ENCODE measurements around the gene SLC9A6. TPM values are rescaled to one million over a fixed set of nuclear protein-coding genes. Genes with fewer than 3 reads are reported as not detected.

Gene SLC9A6
- total RNA-seq, 1 experiment from 2014 or later = 21.7 TPM

DNA sequence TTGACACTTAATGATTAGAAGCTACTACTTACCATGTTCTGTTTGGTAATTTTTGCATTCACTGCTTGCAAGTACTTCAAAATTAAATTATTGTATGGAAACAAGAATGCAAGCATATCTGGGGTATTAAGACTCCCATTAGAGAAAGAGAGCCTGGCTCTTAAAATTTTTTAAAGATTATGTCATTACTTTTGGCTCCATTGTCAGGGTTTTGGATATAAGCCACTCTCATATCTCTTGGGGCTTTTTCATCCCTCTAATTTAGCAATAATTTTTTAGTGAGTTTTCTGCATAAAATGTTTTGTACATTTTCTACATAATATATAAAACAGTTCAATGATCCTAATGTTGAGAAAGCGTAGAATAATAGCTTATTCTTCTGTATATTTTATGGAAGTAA is 49.4 kb downstream of the SLC9A6 start:
- Mint-ChIP-seq H3K4me3 (ENCODE audit: low read depth, unreplicated experiment) (no peak overlapping the region), H3K9me3 (ENCODE audit: low read depth, unreplicated experiment) (no peaks in the 10 kb centered on the region), H3K36me3 (ENCODE audit: insufficient read depth, unreplicated experiment) (no peaks in the 10 kb centered on the region), H3K27me3 (ENCODE audit: unreplicated experiment) (no peaks in the 10 kb centered on the region), H3K4me1 (ENCODE audit: low read depth, unreplicated experiment) (no peaks in the 10 kb centered on the region), H3K27ac (ENCODE audit: unreplicated experiment) (no peak overlapping the region)
- intact Hi-C loops (cut with micrococcal nuclease; ENCODE audit: unreplicated experiment) = loop anchor here (5.0 kb wide), 1 partner anchor 407 kb away; no protein-coding TSS in a partner anchor
- BruUV-seq (replicated peaks) = no TSS peak
- DNase-seq = no peak
- CTCF ChIA-PET = interaction anchor here (0.6 kb wide), 1 partner anchor 497 kb away, joined by 3 read pairs; the partner anchor contains the start of gene VGLL1
- TF ChIP-seq, protein P1, sequence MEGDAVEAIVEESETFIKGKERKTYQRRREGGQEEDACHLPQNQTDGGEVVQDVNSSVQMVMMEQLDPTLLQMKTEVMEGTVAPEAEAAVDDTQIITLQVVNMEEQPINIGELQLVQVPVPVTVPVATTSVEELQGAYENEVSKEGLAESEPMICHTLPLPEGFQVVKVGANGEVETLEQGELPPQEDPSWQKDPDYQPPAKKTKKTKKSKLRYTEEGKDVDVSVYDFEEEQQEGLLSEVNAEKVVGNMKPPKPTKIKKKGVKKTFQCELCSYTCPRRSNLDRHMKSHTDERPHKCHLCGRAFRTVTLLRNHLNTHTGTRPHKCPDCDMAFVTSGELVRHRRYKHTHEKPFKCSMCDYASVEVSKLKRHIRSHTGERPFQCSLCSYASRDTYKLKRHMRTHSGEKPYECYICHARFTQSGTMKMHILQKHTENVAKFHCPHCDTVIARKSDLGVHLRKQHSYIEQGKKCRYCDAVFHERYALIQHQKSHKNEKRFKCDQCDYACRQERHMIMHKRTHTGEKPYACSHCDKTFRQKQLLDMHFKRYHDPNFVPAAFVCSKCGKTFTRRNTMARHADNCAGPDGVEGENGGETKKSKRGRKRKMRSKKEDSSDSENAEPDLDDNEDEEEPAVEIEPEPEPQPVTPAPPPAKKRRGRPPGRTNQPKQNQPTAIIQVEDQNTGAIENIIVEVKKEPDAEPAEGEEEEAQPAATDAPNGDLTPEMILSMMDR (IDR thresholded peaks at IDR 0.05; ENCODE audit: unreplicated experiment) = no peak

DNA sequence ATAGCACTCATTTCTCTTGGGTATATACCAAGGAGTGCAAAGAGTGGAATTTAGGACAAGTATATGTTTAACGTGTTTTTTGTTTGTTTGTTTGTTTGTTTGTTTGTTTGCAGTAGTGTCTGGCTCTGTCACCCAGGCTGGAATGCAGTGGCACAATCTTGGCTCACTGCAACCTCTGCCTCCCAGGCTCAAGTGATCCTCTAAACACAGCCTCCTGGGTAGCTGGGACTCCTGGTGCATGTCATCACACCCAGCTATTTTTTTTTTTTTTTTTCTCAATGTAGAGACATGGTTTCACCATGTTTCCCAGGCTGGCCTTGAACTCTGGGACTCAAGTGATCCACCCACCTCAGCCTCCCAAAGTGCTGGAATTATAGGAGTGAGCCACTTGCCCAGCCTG is 50.4 kb downstream of the SLC9A6 start:
- Mint-ChIP-seq H3K36me3 (ENCODE audit: insufficient read depth, unreplicated experiment) (no peaks in the 10 kb centered on the region), H3K4me3 (ENCODE audit: low read depth, unreplicated experiment) (no peak overlapping the region), H3K27ac (ENCODE audit: unreplicated experiment) (no peak overlapping the region), H3K27me3 (ENCODE audit: unreplicated experiment) (no peaks in the 10 kb centered on the region), H3K4me1 (ENCODE audit: low read depth, unreplicated experiment) (no peaks in the 10 kb centered on the region), H3K9me3 (ENCODE audit: low read depth, unreplicated experiment) (no peaks in the 10 kb centered on the region)
- BruUV-seq (replicated peaks) = no TSS peak
- TF ChIP-seq, protein P1 (IDR thresholded peaks at IDR 0.05; ENCODE audit: unreplicated experiment) = no peak
- DNase-seq = no peak
- CTCF ChIA-PET = interaction anchor here (0.6 kb wide), 2 partner anchors 85 to 138 kb away, joined by 3 to 4 read pairs; no protein-coding TSS in a partner anchor
- intact Hi-C loops (cut with micrococcal nuclease; ENCODE audit: unreplicated experiment) = loop anchor here (5.0 kb wide), 1 partner anchor 408 kb away; no protein-coding TSS in a partner anchor

DNA sequence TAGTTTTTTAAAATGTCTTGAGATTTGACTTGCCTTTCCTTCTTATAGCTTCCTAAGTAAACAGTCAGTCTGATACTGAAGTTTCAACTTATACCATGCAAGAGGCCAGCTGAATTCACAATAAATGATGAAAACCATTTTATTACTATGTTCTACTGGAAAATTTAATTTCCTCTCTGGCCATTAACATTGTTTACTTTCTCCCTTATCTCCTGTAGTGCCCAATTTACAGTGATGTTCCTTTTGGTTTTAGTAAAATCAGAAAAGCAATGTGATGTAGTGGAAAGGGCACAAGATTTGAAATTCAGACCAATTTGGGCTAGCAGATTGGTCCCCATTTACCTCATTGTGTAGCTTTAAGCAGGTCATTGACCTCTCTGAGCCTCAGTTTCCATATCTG is 54.2 kb downstream of the SLC9A6 start:
- Mint-ChIP-seq H3K36me3 (ENCODE audit: insufficient read depth, unreplicated experiment) (no peaks in the 10 kb centered on the region), H3K4me1 (ENCODE audit: low read depth, unreplicated experiment) (no peaks in the 10 kb centered on the region), H3K27me3 (ENCODE audit: unreplicated experiment) (no peaks in the 10 kb centered on the region), H3K4me3 (ENCODE audit: low read depth, unreplicated experiment) (no peak overlapping the region), H3K27ac (ENCODE audit: unreplicated experiment) (no peak overlapping the region), H3K9me3 (ENCODE audit: low read depth, unreplicated experiment) (no peaks in the 10 kb centered on the region)
- TF ChIP-seq, protein P1 (IDR thresholded peaks at IDR 0.05; ENCODE audit: unreplicated experiment) = no peak
- DNase-seq = no peak
- intact Hi-C loops (cut with micrococcal nuclease; ENCODE audit: unreplicated experiment) = loop anchor here (5.0 kb wide), 1 partner anchor 412 kb away; no protein-coding TSS in a partner anchor
- BruUV-seq (replicated peaks) = no TSS peak
- CTCF ChIA-PET = no interaction called here

DNA sequence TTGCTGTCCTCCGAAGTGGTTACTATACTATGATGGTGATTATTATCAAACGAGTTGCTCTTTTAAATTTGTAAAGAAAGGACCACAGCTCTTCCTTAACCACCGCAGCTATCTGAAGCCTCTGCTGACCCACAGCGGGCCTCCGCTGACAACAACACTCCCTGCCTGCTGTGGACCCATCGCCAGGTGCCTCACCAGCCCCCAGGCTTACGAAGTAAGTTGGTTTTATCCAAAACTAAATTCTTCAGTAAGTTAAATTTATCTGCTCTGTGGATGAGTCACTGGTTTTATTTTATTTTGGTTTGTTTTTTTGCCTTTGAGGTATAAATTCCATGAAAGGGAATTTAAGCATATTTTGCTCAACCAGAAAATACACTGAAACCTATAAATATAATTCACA is 54.7 kb downstream of the SLC9A6 start:
- Mint-ChIP-seq H3K4me1 (ENCODE audit: low read depth, unreplicated experiment) (no peaks in the 10 kb centered on the region), H3K27ac (ENCODE audit: unreplicated experiment) (no peak overlapping the region), H3K27me3 (ENCODE audit: unreplicated experiment) (no peaks in the 10 kb centered on the region), H3K4me3 (ENCODE audit: low read depth, unreplicated experiment) (no peak overlapping the region), H3K36me3 (ENCODE audit: insufficient read depth, unreplicated experiment) (no peaks in the 10 kb centered on the region), H3K9me3 (ENCODE audit: low read depth, unreplicated experiment) (no peaks in the 10 kb centered on the region)
- intact Hi-C loops (cut with micrococcal nuclease; ENCODE audit: unreplicated experiment) = loop anchor here (5.0 kb wide), 1 partner anchor 413 kb away; no protein-coding TSS in a partner anchor
- CTCF ChIA-PET = no interaction called here
- no TSS peak for BruUV-seq (replicated peaks)
- no peak for DNase-seq
- TF ChIP-seq, protein P1 (IDR thresholded peaks at IDR 0.05; ENCODE audit: unreplicated experiment) = no peak
